NOMO-1 treated with dmso at 0.1 percent for 144 hours (cell line): ENCODE measurements around the gene METTL2B.
"Not testable (repeated sequence)": the region's sequence is repeated elsewhere in the genome, so short reads cannot be mapped to it uniquely, and the experiment has no call there.

ENCODE experiments used
- DNase-seq: peaks from one replicate; lab custom pipeline; 2025; ENCODE audit not compliant: unreplicated experiment; lab: John Stamatoyannopoulos, UW

The METTL2B gene

GRCh38 chr7:128523932-128524524 is 47.5 kb downstream of the METTL2B start:
- DNase-seq: not testable (repeated sequence)

GRCh38 chr7:128525584-128525983 is 49.0 kb downstream of the METTL2B start:
- DNase-seq: not testable (repeated sequence)

- not testable (repeated sequence) for DNase-seq
These were observed 49.5 kb downstream of the METTL2B start for GRCh38 chr7:128526062-128526466.

DNA sequence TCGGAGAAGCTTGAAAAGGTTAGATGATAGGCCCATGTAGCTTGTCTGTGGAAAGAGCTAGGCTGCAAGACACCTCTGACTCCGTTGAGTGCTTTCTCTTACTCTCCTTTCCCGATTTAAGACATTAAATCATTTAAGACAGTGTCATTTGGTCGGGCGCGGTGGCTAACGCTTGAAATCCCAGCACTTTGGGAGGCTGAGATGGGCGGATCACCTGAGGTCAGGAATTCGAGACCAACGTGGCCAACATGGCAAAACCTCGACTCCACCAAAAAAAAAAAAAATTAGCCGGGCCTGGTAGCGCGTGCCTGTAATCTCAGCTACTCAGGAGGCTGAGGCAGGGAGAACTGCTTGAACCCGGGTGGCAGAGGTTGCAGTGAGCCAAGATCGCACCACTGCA is 52.6 kb downstream of the METTL2B start:
- not testable (repeated sequence) for DNase-seq

- not testable (repeated sequence) for DNase-seq
These were observed 53.7 kb downstream of the METTL2B start for GRCh38 chr7:128530121-128530854.

DNA sequence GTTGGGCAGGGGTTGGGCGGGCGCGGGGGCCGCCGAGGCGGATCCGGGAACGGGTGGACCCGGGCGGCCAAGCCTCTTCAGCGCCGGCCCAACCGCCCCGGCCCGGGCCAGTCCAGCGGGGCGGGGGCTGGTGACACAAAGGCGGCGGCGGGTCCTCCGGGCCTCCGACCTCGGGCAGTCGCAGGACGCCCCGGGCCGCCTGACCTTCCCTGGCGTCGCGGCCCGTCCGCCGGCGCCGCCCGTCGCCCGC is 54.2 kb downstream of the METTL2B start:
- DNase-seq: no peak

DNA sequence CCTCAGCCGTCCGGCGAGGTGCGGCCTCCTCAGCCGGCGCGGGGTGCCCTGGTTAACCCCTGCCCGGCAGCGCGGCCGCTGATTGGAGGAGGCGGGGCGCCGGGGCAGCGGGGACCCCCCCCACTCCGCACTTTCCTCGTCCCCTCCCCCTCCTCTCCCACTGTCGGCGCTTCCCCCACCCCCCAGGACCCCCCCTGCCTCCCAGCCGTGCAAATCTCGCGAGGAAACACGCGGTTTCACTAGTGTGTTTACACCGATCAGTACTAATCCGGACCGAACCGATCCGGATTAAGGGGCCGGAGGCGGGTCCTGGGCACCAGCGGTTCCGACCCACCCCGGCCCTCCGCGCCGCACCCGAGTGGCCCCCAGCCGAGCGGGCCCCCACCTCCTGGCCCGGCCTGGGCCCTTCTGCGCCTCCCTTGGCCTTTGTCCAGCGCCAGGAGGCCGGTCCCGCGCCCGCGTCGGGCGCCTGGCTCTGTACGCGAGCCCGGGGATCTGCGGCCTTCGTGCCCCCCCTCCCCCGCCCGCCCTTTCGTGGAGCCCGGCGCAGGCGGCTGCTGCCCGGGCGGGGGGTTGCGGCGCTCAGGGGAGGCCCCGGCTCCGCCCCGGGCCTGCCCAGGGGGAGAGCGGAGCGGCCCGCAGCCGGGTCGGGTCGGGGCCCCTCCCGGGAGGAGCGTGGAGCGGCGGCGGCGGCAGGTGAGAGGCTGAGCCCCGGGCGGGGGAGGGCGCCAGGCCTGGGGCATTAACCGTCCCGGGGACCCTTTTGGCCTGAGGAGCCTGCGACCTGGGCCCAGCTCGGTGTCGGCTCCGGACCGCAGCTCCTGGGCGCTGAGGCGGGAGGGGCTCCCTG is 54.8 kb downstream of the METTL2B start:
- peak; percentile 59 for DNase-seq

- not testable (repeated sequence) for DNase-seq
These were observed 55.5 kb downstream of the METTL2B start for GRCh38 chr7:128531955-128532478.

DNA sequence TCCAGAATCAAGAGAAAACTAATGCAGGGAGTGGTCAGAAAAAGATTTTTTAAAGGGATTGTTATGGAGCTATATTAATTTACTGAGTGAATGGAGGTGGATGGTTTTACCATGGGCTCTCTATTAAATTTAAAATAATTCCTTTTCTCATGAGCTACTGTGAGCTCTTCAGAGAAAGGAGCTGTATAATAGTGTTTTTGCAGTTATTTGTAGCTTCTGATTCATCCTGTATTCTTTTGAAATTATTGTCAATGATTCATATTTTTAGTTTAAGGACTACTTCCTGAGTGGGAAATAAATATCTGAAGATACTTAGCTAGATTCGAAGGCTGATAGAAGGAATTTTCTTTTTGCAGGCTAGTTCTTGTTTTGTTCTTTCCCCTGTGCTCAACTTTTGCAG is 56.4 kb downstream of the METTL2B start:
- not testable (repeated sequence) for DNase-seq

DNA sequence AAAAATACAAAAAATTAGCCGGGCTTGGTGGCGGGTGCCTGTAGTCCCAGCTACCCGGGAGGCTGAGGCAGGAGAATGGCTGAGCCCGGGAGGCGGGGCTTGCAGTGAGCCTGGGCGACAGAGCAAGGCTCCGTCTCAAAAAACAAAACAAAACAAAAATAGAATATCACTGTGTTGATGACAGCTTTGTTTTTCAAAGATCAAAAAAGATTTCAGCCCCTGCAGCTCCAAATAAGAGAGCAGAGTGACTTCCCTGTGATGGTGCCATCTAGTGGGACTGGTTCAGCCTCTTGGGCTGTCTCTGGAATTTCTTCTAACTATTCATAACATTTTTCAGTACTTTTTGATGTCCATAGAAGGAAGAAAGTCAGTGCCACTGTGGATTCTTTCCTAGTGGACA is 60.9 kb downstream of the METTL2B start:
- DNase-seq: not testable (repeated sequence)

GRCh38 chr7:128542530-128542929 is 66.0 kb downstream of the METTL2B start:
- DNase-seq: not testable (repeated sequence)

DNA sequence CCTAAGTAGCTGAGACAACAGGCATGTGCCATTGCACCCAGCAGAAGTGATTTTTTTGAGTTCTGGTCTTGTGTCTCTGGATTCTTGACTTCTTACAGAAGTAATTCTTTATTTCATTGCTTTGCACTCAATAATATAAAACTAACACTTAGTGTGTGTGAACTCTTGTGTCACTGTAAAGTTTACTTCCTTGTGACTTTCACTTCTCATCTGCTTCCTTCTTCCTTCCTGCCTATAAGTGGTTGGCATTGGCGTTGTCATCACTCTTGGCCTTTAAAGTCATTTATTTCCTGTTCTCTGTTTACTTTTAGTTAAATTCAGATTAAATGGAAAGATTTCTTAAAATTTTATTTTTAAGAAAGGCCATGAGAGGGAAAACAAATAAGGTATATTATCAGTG is 66.8 kb downstream of the METTL2B start:
- DNase-seq: not testable (repeated sequence)

DNA sequence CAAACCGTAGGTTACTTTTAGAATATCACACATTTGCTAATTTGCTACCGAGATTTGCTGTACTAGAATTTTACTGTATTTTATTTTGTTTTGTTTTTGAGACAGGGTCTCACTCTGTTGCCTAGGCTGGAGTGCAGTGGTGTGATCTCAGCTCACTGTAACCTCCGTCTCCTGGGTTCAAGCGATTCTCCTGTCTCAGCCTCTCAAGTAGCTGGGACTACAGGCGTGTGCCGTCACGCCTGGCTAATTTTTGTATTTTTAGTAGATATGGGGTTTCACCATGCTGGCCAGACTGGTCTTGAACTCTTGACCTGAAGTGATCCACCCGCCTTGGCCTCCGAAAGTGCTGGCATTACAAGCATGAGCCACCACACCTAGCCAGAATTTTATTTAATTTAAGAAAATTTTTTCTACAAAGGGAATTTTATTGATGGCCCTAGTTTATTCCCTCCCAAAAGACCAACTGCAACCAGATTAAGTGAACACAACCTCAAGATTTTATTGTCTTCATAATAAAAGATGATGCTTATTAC is 69.8 kb downstream of the METTL2B start:
- not testable (repeated sequence) for DNase-seq

DNA sequence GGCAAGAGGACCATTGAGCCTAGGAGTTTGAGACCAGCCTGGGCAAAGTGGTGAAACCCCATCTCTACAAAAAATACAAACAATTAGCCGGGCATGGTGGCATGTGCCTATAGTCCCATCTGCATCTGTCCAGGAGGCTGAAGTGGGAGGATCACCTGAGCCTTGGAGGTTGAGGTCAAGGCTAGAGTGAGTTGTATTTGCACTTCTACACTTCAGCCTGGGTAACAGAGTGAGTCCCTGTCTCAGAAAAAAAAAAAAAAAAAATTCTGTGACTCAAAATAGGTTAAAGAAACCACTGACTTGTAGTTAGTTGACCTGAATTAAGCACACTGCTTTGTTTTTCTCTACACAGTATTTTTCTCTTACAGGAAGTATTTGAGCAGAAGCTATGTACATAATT is 74.4 kb downstream of the METTL2B start:
- DNase-seq: no peak

- DNase-seq: not testable (repeated sequence)
These were observed 77.8 kb downstream of the METTL2B start for GRCh38 chr7:128554394-128554793.
